Measurements from ENCODE around the gene IFNAR1. TPM values are rescaled to one million over a fixed set of nuclear protein-coding genes. Genes with fewer than 3 reads are reported as not detected.
A peak's percentile ranks its signal among the peaks of the same experiment; 100 is the strongest.
"Not testable (repeated sequence)": the region's sequence is repeated elsewhere in the genome, so short reads cannot be mapped to it uniquely, and the experiment has no call there.

The IFNAR1 gene
- total RNA-seq, 3 donors from 2014 or later = 21.1 to 33.9 (median 30.8) TPM

DNA sequence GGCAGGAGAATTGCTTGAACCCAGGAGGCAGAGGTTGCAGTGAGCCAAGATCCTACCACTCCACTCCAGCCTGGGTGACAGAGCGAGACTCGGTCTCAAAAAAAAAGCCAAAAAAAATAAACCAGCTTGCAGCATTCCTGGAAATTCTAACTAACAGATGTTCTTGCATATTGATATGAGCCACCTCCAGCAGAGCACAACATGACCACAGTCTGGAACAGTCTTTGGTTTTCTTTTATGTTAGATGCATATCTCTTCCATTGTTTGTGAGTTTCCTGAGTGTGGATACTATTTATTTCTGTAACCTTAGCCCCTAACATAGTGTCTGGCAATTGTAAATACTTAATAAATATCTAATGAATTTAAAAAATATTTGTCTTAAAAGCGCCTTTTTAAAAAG lies 23.9 kb downstream of the IFNAR1 start:
- DNase-seq (no peak), ATAC-seq (no peak)
- Mint-ChIP-seq H3K9me3 (no peaks in the 10 kb centered on the region), H3K4me1 (ENCODE audit: low read depth) (peaks cover 13% of the 10 kb centered on the region), H3K27me3 (ENCODE audit: low read depth) (no peaks in the 10 kb centered on the region), H3K36me3 (ENCODE audit: insufficient read depth) (peaks cover 20% of the 10 kb centered on the region), H3K4me3 (no peak overlapping the region)

DNA sequence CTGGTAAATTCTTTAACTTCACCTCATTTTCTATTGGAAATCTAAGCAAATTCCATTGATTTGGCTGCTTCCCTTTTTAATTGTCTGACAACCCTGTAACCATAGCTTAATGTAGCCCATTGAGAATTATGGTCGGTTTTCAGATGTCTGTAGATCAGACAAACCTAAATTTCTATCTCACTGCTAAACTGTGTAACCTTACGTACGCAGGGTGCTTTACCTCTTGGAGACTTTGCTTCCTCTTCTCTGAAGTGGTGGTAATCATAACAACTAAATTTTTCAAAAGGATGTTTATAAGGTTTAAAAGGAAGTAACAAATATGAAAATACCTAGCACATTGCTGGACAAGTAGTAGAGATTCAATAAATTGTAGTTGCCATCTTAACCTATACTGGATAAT lies 25.9 kb downstream of the IFNAR1 start:
- H3K9me3 Mint-ChIP-seq = no peaks in the 10 kb centered on the region
- ATAC-seq = no peak
- no peak overlapping the region for H3K4me3 Mint-ChIP-seq
- no peaks in the 10 kb centered on the region for H3K27me3 Mint-ChIP-seq (ENCODE audit: low read depth)
- no peak for DNase-seq
- peaks cover 17% of the 10 kb centered on the region for H3K4me1 Mint-ChIP-seq (ENCODE audit: low read depth)
- H3K36me3 Mint-ChIP-seq (ENCODE audit: insufficient read depth) = peaks cover 21% of the 10 kb centered on the region

DNA sequence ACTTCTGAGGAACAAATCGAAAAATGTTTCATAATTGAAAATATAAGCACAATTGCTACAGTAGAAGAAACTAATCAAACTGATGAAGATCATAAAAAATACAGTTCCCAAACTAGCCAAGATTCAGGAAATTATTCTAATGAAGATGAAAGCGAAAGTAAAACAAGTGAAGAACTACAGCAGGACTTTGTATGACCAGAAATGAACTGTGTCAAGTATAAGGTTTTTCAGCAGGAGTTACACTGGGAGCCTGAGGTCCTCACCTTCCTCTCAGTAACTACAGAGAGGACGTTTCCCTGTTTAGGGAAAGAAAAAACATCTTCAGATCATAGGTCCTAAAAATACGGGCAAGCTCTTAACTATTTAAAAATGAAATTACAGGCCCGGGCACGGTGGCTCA lies 30.6 kb downstream of the IFNAR1 start:
- H3K27me3 Mint-ChIP-seq (ENCODE audit: low read depth) = no peaks in the 10 kb centered on the region
- peaks cover 9% of the 10 kb centered on the region for H3K4me1 Mint-ChIP-seq (ENCODE audit: low read depth)
- H3K4me3 Mint-ChIP-seq = no peak overlapping the region
- no peak for DNase-seq
- peaks cover 20% of the 10 kb centered on the region for H3K36me3 Mint-ChIP-seq (ENCODE audit: insufficient read depth)
- no peaks in the 10 kb centered on the region for H3K9me3 Mint-ChIP-seq
- no peak for ATAC-seq

DNA sequence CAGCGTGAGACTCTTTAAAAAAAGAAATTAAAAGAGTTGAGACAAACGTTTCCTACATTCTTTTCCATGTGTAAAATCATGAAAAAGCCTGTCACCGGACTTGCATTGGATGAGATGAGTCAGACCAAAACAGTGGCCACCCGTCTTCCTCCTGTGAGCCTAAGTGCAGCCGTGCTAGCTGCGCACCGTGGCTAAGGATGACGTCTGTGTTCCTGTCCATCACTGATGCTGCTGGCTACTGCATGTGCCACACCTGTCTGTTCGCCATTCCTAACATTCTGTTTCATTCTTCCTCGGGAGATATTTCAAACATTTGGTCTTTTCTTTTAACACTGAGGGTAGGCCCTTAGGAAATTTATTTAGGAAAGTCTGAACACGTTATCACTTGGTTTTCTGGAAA lies 31.2 kb downstream of the IFNAR1 start:
- Mint-ChIP-seq H3K4me3 (no peak overlapping the region), H3K4me1 (ENCODE audit: low read depth) (peaks cover 8% of the 10 kb centered on the region), H3K9me3 (no peaks in the 10 kb centered on the region), H3K36me3 (ENCODE audit: insufficient read depth) (peaks cover 20% of the 10 kb centered on the region), H3K27me3 (ENCODE audit: low read depth) (no peaks in the 10 kb centered on the region)
- ATAC-seq (no peak), DNase-seq (no peak)

DNA sequence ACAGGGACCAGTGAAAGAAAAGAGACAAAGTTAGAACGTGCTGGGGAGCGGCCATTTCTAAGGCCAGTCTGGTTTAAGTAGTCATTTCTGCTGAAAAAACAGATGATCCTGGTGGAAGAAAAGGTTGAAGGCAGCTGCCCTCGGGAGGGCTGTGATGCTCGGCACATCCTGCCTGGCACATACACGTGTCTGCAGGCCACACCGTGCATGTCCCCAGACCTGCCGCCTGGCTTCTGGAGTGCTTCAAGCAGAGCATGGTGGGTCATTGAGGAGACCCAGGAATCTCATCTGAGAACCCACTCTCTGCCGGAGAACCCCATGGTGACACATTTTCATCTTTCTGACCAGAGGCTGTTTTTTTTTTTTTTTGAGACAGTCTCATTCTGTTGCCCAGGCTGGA lies 32.4 kb downstream of the IFNAR1 start:
- Mint-ChIP-seq H3K36me3 (ENCODE audit: insufficient read depth) (peaks cover 20% of the 10 kb centered on the region), H3K9me3 (no peaks in the 10 kb centered on the region), H3K27me3 (ENCODE audit: low read depth) (no peaks in the 10 kb centered on the region), H3K4me1 (ENCODE audit: low read depth) (peaks cover 16% of the 10 kb centered on the region), H3K4me3 (no peak overlapping the region)
- ATAC-seq = no peak
- DNase-seq = no peak

DNA sequence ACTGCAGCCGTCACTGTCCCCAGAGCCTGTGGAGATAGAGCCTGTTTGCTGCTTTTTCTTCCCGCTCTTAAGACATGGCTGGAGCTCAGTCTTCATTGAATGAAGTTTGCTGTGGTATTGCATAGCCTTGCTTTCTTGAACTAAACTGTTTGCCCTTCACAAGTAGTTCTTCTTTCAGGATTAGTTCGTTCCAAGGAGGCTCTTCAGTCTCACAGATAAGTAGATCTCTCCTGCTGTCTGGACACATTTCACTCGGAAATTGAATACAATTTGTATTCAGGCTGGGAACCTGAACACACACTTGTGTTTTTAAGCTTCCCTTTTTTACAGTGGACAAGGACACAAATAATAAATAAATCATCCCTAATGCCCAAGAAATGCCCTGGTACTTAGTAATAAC lies 34.7 kb downstream of the IFNAR1 start:
- no peak overlapping the region for H3K4me3 Mint-ChIP-seq
- DNase-seq = no peak
- peaks cover 15% of the 10 kb centered on the region for H3K36me3 Mint-ChIP-seq (ENCODE audit: insufficient read depth)
- peaks cover 2% of the 10 kb centered on the region for H3K27me3 Mint-ChIP-seq (ENCODE audit: low read depth)
- no peaks in the 10 kb centered on the region for H3K9me3 Mint-ChIP-seq
- peaks cover 21% of the 10 kb centered on the region for H3K4me1 Mint-ChIP-seq (ENCODE audit: low read depth)
- no peak for ATAC-seq

DNA sequence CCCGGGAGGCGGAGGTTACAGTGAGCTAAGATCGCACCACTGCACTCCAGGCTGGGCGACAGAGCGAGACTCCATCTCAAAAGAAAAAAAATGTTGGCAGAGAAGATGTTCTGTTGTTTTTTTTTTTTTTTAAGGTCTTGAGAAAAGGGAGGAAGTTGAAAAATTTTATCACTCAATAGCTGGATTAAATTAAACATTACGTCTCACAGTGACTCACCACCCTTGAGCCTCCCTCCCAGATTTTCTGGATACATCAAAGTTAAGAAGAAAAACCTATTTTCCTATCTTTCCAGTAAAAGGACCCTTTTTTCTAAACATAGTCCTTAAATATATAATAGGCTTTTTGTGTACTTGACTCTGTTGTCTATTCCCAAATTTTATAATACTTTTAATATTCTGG lies 35.5 kb downstream of the IFNAR1 start:
- DNase-seq (no peak), ATAC-seq (no peak)
- H3K9me3 Mint-ChIP-seq = no peaks in the 10 kb centered on the region
- H3K36me3 Mint-ChIP-seq (ENCODE audit: insufficient read depth) = peaks cover 13% of the 10 kb centered on the region
- H3K4me3 Mint-ChIP-seq = no peak overlapping the region
- H3K27me3 Mint-ChIP-seq (ENCODE audit: low read depth) = peaks cover 2% of the 10 kb centered on the region
- H3K4me1 Mint-ChIP-seq (ENCODE audit: low read depth) = peaks cover 19% of the 10 kb centered on the region

DNA sequence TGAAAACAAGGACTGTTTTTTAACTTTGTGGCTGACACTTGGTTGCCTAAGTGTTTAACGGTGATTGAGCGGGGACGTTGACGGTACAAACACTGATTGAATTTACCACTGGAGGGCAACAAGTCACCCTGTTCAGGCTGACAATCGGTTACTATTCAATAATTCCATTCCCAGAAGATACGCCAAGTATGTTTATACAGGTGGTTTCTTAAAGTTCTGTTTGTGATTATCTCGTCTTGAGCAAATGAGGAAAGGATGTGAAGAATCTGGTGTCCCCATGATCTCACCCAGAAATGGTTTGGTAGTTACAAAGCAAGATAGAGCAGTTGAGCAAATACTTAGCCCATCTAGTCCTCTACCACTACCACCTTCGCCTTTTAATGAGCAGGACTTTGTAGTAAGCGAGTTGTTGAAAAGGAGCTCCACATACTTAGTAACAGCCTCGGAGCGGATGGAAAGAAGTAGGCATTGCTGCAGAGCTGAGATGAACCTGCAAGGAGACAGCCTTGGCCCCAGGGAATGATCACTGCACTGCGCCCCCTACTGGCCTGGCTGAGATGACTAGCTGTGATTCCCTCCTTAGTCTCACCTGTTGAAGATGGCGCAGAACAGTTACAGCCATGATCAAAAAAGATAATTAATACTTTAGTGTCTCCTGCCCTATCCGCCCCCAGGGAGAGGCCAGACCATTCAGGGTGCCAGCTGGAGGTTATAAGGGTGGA lies 36.3 kb downstream of the IFNAR1 start:
- H3K4me1 Mint-ChIP-seq (ENCODE audit: low read depth) = peaks cover 17% of the 10 kb centered on the region
- peaks cover 2% of the 10 kb centered on the region for H3K27me3 Mint-ChIP-seq (ENCODE audit: low read depth)
- H3K4me3 Mint-ChIP-seq = peak overlapping the region; percentile 73
- no peaks in the 10 kb centered on the region for H3K9me3 Mint-ChIP-seq
- DNase-seq = peak; percentile 92
- H3K36me3 Mint-ChIP-seq (ENCODE audit: insufficient read depth) = peaks cover 9% of the 10 kb centered on the region
- peak; percentile 88 to 90 for ATAC-seq

DNA sequence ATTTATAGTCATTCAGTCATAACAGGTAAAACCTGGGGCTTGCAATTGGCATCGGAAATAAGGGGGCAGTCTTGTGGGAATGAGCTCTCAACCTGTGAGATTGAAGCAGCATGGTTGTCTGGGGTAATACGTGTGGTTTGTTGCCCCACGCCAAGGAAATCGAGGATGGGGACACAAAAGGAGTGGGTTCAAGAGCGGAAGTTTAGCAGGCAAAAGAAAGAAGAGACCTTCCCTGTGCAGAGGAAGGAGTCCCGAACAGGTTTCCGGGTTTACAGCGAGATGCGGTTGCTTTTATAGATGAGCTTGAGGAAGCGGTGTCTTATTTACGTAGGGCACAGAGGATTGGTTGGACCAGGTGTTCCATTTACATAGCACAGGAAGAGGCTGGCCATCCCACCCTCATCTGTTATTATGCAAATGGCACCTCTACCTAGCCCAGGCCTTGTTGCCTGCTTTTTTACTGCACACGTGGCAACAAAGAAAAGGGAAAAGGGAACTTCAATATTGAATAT lies 37.3 kb downstream of the IFNAR1 start:
- ATAC-seq = peak; percentile 68 to 77
- peaks cover 17% of the 10 kb centered on the region for H3K4me1 Mint-ChIP-seq (ENCODE audit: low read depth)
- H3K9me3 Mint-ChIP-seq = peaks cover 1% of the 10 kb centered on the region
- no peaks in the 10 kb centered on the region for H3K36me3 Mint-ChIP-seq (ENCODE audit: insufficient read depth)
- peaks cover 2% of the 10 kb centered on the region for H3K27me3 Mint-ChIP-seq (ENCODE audit: low read depth)
- DNase-seq = peak; percentile 51
- peak overlapping the region; percentile 73 for H3K4me3 Mint-ChIP-seq

DNA sequence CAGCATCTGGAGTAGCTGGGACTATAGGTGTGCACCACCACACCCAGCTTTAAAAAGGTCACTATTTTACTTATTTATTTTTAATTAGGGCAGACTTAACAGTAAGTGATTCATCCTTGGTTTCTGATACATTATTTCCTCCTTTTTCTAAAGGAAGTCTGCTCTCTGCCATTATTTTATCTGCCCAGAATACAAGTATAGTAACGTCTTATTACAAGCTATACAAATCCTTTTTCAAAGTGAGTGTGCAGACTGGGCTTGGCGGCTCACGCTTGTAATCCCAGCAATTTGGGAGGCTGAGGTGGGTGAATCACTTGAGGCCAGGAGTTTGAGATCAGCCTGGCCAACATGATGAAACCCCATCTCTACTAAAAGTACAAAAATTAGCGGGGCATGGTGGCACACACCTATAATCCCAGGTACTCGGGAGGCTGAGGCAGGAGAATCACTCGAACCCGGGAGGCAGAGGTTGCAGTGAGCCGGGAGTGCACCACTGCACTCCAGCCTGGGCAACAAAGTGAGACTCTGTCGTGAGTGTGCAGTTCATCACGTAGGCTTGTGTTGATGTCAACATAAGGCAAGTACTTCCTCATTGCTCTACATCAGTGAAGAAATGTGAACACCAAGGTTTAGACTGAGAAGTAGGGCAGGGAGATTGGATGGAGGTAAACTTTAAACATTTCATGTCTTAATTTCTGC lies 39.3 kb downstream of the IFNAR1 start:
- not testable (repeated sequence) for DNase-seq; ATAC-seq; H3K9me3 Mint-ChIP-seq; H3K36me3 Mint-ChIP-seq (ENCODE audit: insufficient read depth); H3K27me3 Mint-ChIP-seq (ENCODE audit: low read depth); H3K4me3 Mint-ChIP-seq
- peaks cover 17% of the 10 kb centered on the region for H3K4me1 Mint-ChIP-seq (ENCODE audit: low read depth)

DNA sequence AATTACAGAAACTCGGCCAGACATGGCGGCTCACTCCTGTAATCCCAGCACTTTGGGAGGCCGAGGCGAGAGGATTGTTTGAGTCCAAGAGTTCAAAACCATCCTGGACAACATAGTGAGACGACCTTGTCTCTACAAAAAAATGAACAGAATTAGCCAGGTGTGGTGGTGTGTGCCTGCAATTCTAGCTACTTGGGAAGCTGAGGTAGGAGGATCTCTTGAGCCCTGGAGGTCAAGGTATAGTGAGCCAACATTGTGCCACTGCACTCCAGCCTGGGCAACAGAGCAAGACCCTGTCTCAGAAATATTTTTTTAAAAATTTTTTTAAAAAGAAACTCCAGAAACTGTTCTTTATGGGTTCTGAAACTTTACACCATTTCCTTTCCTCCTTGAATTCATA lies 40.1 kb downstream of the IFNAR1 start:
- Mint-ChIP-seq H3K4me1 (ENCODE audit: low read depth) (peaks cover 17% of the 10 kb centered on the region), H3K9me3 (peaks cover 8% of the 10 kb centered on the region), H3K36me3 (ENCODE audit: insufficient read depth) (peaks cover 5% of the 10 kb centered on the region), H3K27me3 (ENCODE audit: low read depth) (peaks cover 2% of the 10 kb centered on the region), H3K4me3 (no peak overlapping the region)
- DNase-seq (no peak), ATAC-seq (no peak)

DNA sequence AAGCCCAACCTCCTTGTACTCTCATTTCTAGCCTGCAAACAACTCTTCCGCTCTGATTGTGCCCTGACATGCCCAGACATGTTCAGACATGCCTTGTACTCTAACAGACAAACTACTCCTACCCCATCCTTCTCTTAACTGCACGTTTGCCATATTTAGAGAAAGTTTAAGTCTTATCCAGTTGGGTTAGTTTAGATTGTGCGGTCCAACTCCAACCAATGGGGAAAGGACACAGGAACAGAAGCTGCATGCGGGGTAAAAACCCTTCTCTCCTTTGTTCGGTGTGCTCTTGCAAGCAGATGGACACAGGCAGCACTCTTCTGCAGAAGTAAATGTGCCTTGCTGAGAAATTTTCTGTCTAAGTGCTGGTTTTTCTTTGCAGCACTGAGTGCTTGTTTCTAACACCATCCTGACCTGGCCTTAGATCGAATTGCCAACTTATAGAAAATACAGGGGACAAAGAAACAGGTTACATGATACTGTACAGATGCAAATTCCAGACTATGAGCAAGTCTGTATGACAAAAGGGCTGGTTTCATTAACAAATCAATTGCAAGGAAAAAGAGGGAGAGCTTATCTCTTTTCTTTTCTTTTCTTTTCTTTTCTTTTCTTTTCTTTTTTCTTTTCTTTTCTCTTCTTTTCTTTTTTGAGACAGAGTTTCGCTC lies 42.7 kb downstream of the IFNAR1 start:
- peaks cover 5% of the 10 kb centered on the region for H3K36me3 Mint-ChIP-seq (ENCODE audit: insufficient read depth)
- peaks cover 8% of the 10 kb centered on the region for H3K9me3 Mint-ChIP-seq
- H3K27me3 Mint-ChIP-seq (ENCODE audit: low read depth) = peaks cover 2% of the 10 kb centered on the region
- DNase-seq (no peak), ATAC-seq (no peak)
- H3K4me1 Mint-ChIP-seq (ENCODE audit: low read depth) = peaks cover 3% of the 10 kb centered on the region
- H3K4me3 Mint-ChIP-seq = no peak overlapping the region

DNA sequence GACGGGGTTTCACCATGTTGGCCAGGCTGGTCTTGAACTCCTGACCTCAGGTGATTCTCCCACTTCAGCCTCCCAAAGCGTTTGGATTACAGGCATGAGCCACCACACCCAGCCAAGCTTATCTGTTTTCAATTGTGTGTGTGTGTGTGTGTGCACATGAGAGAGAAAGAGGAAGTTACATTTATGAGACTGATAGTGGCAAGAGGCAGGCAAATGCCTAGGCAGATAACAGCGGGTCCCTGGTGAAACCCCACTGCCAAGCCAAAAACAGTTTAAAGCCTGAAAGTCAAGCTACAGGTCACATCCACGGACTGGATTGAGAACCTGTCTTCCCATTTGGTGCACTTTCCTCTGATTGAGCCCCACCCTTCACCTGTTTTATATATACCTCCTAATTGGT lies 43.4 kb downstream of the IFNAR1 start:
- Mint-ChIP-seq H3K36me3 (ENCODE audit: insufficient read depth) (peaks cover 5% of the 10 kb centered on the region), H3K9me3 (peaks cover 8% of the 10 kb centered on the region), H3K4me3 (no peak overlapping the region), H3K4me1 (ENCODE audit: low read depth) (no peaks in the 10 kb centered on the region), H3K27me3 (ENCODE audit: low read depth) (peaks cover 2% of the 10 kb centered on the region)
- DNase-seq (no peak), ATAC-seq (no peak)

DNA sequence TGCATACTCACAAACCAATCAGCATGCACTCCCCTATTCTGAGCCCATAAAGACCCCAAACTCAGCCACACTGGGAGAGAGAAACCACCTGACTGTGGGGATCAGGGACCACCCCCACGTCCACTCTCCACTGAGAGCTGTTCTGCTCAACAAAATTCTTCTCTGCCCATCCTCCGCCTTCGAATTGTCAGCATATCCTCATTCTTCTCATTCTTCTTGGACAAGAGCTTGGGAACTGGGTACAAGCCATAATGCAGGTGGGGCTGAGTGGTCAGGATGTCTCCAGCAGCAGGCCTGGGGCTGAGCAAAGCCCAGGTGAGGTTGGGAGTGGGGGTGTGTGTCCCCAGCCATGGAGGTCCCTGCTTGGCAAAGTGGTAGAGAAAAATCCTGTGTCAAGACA lies 43.8 kb downstream of the IFNAR1 start:
- no peak for DNase-seq
- H3K4me1 Mint-ChIP-seq (ENCODE audit: low read depth) = peaks cover under 1% of the 10 kb centered on the region
- H3K27me3 Mint-ChIP-seq (ENCODE audit: low read depth) = peaks cover 2% of the 10 kb centered on the region
- no peak overlapping the region for H3K4me3 Mint-ChIP-seq
- peaks cover 8% of the 10 kb centered on the region for H3K9me3 Mint-ChIP-seq
- H3K36me3 Mint-ChIP-seq (ENCODE audit: insufficient read depth) = peaks cover 5% of the 10 kb centered on the region
- ATAC-seq = no peak

All from activated T-cell treated with anti-CD3 and anti-CD28 coated beads, Interleukin-2, amount 50 U/mL, for 4 hours (primary cell).